Adrenal gland (tissue), 19 donors: ENCODE measurements around the gene TMEM254. TPM values are rescaled to one million over a fixed set of nuclear protein-coding genes. Genes with fewer than 3 reads are reported as not detected.
"Not testable (repeated sequence)": the region's sequence is repeated elsewhere in the genome, so short reads cannot be mapped to it uniquely, and the experiment has no call there.

Experiments used
- DNase-seq, 7 donors: peaks; one replicate each; pipeline ENCODE4 v3.0.0-alpha.2; 2019 to 2020
- H3K27ac ChIP-seq, 5 donors: fragments of 200-600 bp; sonication (generic) in 4 of 5; 1 replicate in 3 of 5; 2 replicates in 2 of 5; pipeline versions ENCODE4 v1.5.1 to v1.8.0; 2016 to 2020; ENCODE audit warnings: mild to moderate bottlenecking in 1 of 5
- H3K27me3 ChIP-seq: fragments of 200-600 bp; 2 replicates; pipeline ENCODE4 v1.8.0; 2021
- H3K36me3 ChIP-seq, 2 donors: fragments of 200-600 bp; replicated peaks in 1 of 2; 1 replicate in 1 of 2; 2 replicates in 1 of 2; pipeline versions ENCODE4 v1.5.1 to v1.8.0; 2018 to 2022
- H3K4me1 ChIP-seq, 2 donors: fragments of 200-600 bp; replicated peaks in 1 of 2; 1 replicate in 1 of 2; 2 replicates in 1 of 2; pipeline versions ENCODE4 v1.5.1 to v1.8.0; 2018 to 2021
- H3K4me3 ChIP-seq, 4 donors: fragments of 200-600 bp; sonication (generic) in 3 of 4; one replicate each; pipeline ENCODE4 v1.5.1; 2016 to 2018
- H3K9me3 ChIP-seq, 3 donors: fragments of 200-600 bp; sonication (generic) in 1 of 3; replicated peaks in 1 of 3; 1 replicate in 2 of 3; 2 replicates in 1 of 3; pipeline versions ENCODE4 v1.5.1 to v1.8.0; 2016 to 2021
- POLR2A ChIP-seq, 2 donors: fragments of 450-650 bp; IDR thresholded peaks; one replicate each; pipeline ENCODE4 v1.6.1; 2017; ENCODE audit warnings: antibody characterized with exemption in 2 of 2, mild to moderate bottlenecking in 2 of 2, moderate library complexity in 1 of 2
- WGBS, 4 donors: extraction: QIAGEN DNeasy Blood & Tissue Kit in 2 of 4; methylation state at CpG; one replicate each; pipeline versions ENCODE4 v1.1.5 to v1.1.7; 2013 to 2017; 5-methylcytosine and 5-hydroxymethylcytosine counted together
- intact Hi-C, 2 donors: fragments of 100-400 bp; cut with DNase I; formaldehyde crosslinking; loops; one replicate each; pipeline versions ENCODE4 v1.14.1 to v1.15.0; 2022 to 2023
- long read RNA-seq, 10 donors: library from polyadenylated mRNA in 3 of 10; unstranded in 2 of 10; stranded (forward) in 1 of 10; transcript quantifications; one replicate each; pipeline ENCODE4 v2.0.0 and lab custom pipeline, GENCODE V29; 2021 to 2026
- polyA plus RNA-seq, 3 donors: library from polyadenylated mRNA; stranded (reverse); fragments of 200-250 nt in 2 of 3; fragments of 350-450 nt in 1 of 3; fragmentation: Illumina TruSeq in 1 of 3; extraction: RNeasy Lipid Tissue Mini Kit (QIAGEN cat#74804) in 1 of 3; gene quantifications; one replicate each; pipeline ENCODE4 v1.2.3, GENCODE V29; 2013 to 2014
- total RNA-seq, 9 donors: library from RNA; depleted of rRNA in 4 of 9; stranded (reverse); fragments of >200 nt in 4 of 9; fragments of 120-200 nt in 1 of 9; fragmentation: NEBNext Ultra II Directional in 1 of 9; extraction: Animal tissue kit (Norgen Biotek cat#: 25700) in 1 of 9; gene quantifications; one replicate each; pipeline versions ENCODE4 v1.1.0 to v1.2.4, GENCODE V29; 2013 to 2023
- TF ChIP-seq, protein P1 (sequence below), 6 experiments: fragments of 450-650 bp in 4 of 6; fragments of 200-600 bp in 2 of 6; sonication (generic) in 1 of 6; IDR thresholded peaks; 1 replicate in 5 of 6; 2 replicates in 1 of 6; pipeline versions ENCODE4 v1.5.1 to v1.8.0; 2016 to 2021; ENCODE audit warnings: antibody characterized with exemption in 6 of 6, mild to moderate bottlenecking in 2 of 6, moderate library complexity in 1 of 6
- donor health status: healthy with polysubstance abuse.
- donor health status: Bipolar disorder and iron deficiency.
- donor health status: DM: yes; HTN: yes; CAD: no.
- donor health status: DM: no; HTN: no; CAD: no.
- donor health status: DM: no; HTN: no; CAD: no.
- donor health status: DM: yes; HTN: yes; CAD: no.

The TMEM254 gene, protein sequence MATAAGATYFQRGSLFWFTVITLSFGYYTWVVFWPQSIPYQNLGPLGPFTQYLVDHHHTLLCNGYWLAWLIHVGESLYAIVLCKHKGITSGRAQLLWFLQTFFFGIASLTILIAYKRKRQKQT
- total RNA-seq (10 to 100 TPM in 8 of 9 donors, 1 to 10 TPM in 1; 8.8 to 34.3 (median 29.3) TPM), polyA plus RNA-seq (10 to 100 TPM; 10.2 to 47.2 (median 11.8) TPM)
- long read RNA-seq, donor 1, transcript TMEM254-205 (4 exons, 2,042 nt), result major isoform, 20 of 20 reads
- long read RNA-seq, donor 1, partial matches to known transcripts, result 0 of 20 reads
- long read RNA-seq, donor 1, other reads (novel, unspliced or antisense), result 0 of 20 reads
- long read RNA-seq, donor 2, transcript TMEM254-205 (4 exons, 2,042 nt), result major isoform, 15 of 21 reads
- long read RNA-seq, donor 2, partial matches to known transcripts, result 0 of 21 reads
- long read RNA-seq, donor 2, other reads (novel, unspliced or antisense), result 0 of 21 reads
- long read RNA-seq, donor 3, transcript TMEM254-205 (4 exons, 2,042 nt), result major isoform, 21 of 24 reads
- long read RNA-seq, donor 3, partial matches to known transcripts, result 0 of 24 reads
- long read RNA-seq, donor 3, other reads (novel, unspliced or antisense), result 0 of 24 reads
- long read RNA-seq, donor 4, transcript TMEM254-205 (4 exons, 2,042 nt), result major isoform, 24 of 34 reads
- long read RNA-seq, donor 4, partial matches to known transcripts, result 6 of 34 reads
- long read RNA-seq, donor 4, other reads (novel, unspliced or antisense), result 0 of 34 reads
- long read RNA-seq, donor 5, transcript TMEM254-209 (4 exons, 1,963 nt), result minor isoform, 8 of 53 reads
- long read RNA-seq, donor 5, transcript TMEM254-205 (4 exons, 2,042 nt), result major isoform, 33 of 53 reads
- long read RNA-seq, donor 5, partial matches to known transcripts, result 2 of 53 reads
- long read RNA-seq, donor 5, other reads (novel, unspliced or antisense), result 3 of 53 reads
- long read RNA-seq, donor 6, transcript TMEM254-205 (4 exons, 2,042 nt), result major isoform, 5 of 14 reads
- long read RNA-seq, donor 6, partial matches to known transcripts, result 1 of 14 reads
- long read RNA-seq, donor 6, other reads (novel, unspliced or antisense), result 5 of 14 reads
- long read RNA-seq, donor 7, transcript TMEM254-205 (4 exons, 2,042 nt), result major isoform, 7 of 10 reads
- long read RNA-seq, donor 7, partial matches to known transcripts, result 0 of 10 reads
- long read RNA-seq, donor 7, other reads (novel, unspliced or antisense), result 0 of 10 reads
- long read RNA-seq, donor 8, transcript TMEM254-205 (4 exons, 2,042 nt), result major isoform, 28 of 32 reads
- long read RNA-seq, donor 8, partial matches to known transcripts, result 0 of 32 reads
- long read RNA-seq, donor 8, other reads (novel, unspliced or antisense), result 0 of 32 reads
- long read RNA-seq, donor 9, transcript TMEM254-205 (4 exons, 2,042 nt), result major isoform, 22 of 53 reads
- long read RNA-seq, donor 9, partial matches to known transcripts, result 29 of 53 reads
- long read RNA-seq, donor 9, other reads (novel, unspliced or antisense), result 0 of 53 reads
- long read RNA-seq, donor 10, transcript TMEM254-205 (4 exons, 2,042 nt), result major isoform, 8 of 12 reads
- long read RNA-seq, donor 10, partial matches to known transcripts, result 0 of 12 reads
- long read RNA-seq, donor 10, other reads (novel, unspliced or antisense), result 0 of 12 reads

DNA sequence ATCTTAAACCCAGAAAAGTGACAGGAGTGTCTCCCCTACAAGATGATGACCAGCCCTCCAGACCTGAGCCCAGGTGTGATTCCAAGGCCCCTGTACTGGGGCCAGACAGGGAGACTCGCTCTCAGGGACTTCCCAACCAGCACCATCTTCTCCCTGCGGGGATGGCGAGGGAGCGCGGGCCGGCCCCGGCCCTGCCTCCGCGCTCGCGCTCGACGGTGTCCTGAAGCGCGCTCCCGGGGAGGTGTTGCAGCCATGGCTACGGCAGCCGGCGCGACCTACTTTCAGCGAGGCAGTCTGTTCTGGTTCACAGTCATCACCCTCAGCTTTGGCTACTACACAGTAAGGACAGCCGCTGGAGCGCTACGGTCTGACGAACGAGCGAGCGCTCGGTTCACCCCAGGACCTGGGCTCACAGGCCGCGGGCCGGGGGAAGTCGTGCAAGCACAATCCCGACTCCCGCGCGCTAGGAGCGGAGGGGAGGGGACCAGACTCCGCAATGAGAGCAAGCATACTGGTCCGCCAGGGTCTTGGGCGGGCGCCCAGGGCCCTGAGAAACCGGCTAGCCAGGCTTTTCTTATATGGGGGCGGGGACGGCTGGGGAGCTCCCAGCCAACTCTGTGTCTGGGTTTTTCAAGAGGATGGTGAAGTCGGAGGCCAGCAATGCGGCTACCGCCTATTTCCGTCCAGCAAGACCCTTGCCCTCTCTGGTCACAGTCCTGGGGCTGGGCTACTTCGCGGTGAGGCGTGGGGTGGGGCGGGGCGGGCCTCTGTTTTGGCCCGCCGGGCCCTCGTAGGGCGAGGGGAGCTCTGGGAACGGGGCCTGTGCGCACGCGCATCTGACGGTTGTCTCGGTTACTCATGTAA lies at the start of gene TMEM254:
TSS of gene TMEM254 (plus strand) at position 218 of the 864 bp plus-strand sequence. CDS start at position 253, 35 bp downstream.
- Histone ChIP-seq H3K4me1 (peaks cover 4 to 14% of the 10 kb centered on the region in 2 donors), H3K27ac (peak within 1 kb of the TSS; percentile 73 to 98 (median 90)), H3K27me3 (no peaks in the 10 kb centered on the region), H3K36me3 (peaks cover 0 to 9% of the 10 kb centered on the region in 2 donors), H3K4me3 (peak within 1 kb of the TSS; percentile 62 to 74 (median 69)), H3K9me3 (no peaks in the 10 kb centered on the region)
- peak; percentile 90 to 96 (median 93) for DNase-seq
- intact Hi-C loops, result no loop called here
- WGBS, 4 donors, result 0 to 1% (median 0%) methylated on average over 8 to 64 of the region's 64 CpGs
- TF ChIP-seq POLR2A (IDR thresholded peaks at IDR 0.05), result peak; percentile 49 to 72
- TF ChIP-seq, protein P1, sequence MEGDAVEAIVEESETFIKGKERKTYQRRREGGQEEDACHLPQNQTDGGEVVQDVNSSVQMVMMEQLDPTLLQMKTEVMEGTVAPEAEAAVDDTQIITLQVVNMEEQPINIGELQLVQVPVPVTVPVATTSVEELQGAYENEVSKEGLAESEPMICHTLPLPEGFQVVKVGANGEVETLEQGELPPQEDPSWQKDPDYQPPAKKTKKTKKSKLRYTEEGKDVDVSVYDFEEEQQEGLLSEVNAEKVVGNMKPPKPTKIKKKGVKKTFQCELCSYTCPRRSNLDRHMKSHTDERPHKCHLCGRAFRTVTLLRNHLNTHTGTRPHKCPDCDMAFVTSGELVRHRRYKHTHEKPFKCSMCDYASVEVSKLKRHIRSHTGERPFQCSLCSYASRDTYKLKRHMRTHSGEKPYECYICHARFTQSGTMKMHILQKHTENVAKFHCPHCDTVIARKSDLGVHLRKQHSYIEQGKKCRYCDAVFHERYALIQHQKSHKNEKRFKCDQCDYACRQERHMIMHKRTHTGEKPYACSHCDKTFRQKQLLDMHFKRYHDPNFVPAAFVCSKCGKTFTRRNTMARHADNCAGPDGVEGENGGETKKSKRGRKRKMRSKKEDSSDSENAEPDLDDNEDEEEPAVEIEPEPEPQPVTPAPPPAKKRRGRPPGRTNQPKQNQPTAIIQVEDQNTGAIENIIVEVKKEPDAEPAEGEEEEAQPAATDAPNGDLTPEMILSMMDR (IDR thresholded peaks at IDR 0.05), result no peak

DNA sequence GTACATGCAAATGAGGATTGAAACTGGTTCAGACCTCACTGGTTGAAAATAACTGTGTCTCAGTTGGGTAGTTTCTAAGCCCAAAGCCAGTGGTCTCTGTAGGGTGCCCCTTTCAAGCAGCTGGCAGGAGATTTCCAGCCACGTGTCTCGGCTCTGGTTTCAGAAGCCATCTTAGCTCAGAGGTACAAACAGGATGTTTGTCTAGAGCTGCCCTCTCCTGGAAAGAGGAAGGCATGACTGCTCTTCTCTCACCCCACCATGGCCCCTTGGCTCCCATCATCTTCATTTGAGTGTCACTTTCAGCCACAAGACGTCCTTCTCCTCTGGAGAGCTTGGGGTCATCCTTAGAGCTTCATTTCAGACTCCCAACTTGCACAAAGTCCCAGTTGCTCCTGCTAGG lies 49.3 kb upstream of the TMEM254 start:
- H3K4me1 ChIP-seq, H3K27me3 ChIP-seq, H3K4me3 ChIP-seq, H3K36me3 ChIP-seq, intact Hi-C loops, H3K9me3 ChIP-seq, H3K27ac ChIP-seq: not testable (repeated sequence)
- TF ChIP-seq, protein P1 (IDR thresholded peaks at IDR 0.05), result peak in 1 of 6 experiments; percentile 17
- peak in 1 of 7 donors; percentile 1 for DNase-seq
- WGBS, 4 donors, result 48 to 65% (median 50%) methylated on average over 1 to 3 of the region's 3 CpGs

DNA sequence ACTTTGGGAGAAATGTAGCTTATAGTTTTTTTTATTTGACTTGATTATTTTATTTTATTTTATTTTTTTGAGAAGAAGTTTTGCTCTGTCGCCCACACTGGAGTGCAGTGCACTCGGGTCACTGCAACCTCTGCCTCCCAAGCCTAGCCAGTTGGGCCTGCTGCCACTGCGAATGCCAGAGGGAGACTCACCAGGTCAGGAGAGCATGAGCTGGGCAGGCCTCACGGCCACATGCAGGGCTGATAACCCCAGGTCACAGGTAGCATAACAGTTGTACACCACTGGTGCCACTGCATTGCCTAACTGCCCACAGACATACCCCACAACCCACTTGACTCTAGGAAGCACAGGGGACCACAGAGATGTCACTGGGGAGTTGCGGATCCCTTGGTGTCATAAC lies 48.6 kb upstream of the TMEM254 start:
- H3K4me1 ChIP-seq, H3K27me3 ChIP-seq, DNase-seq, H3K36me3 ChIP-seq, intact Hi-C loops, H3K27ac ChIP-seq, H3K4me3 ChIP-seq, H3K9me3 ChIP-seq: not testable (repeated sequence)
- 63 to 89% (median 76%) methylated on average over 3 to 5 of the region's 5 CpGs for WGBS, 4 donors
